Measurements from ENCODE around the gene RARS1.

DNA sequence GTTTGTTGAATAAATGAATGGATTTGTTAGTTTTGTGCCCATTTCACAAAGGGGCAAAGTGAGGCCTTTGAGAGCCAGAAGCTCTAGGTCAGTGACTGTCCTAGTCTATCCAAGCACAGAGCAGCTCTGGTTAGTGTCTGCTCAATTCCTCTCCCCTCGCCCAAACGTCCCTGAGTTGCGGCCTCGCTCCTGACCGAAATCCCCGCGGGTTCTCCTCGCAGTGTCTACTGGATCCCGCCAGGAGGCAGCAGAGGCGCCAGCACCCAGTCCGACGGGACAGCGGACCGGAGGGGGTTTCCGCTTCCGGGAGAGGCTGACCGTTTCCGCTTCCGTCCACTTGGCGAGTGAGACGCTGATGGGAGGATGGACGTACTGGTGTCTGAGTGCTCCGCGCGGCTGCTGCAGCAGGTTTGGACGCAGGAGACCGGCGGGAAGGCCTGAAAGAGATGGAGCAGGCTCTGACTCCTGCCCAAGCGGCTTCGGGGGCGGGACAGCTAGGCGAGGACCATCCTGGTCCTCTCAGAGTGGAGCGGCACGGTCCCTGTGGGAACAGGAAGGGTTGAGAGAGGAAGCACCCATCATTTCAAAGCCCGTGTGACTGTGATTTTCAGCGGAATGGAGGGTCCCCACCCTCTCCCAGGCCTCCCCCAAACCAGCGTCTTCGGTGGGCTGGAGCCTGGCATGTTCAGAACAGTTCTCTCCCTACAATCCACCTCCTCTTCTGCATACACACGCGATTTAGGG lies at the start of gene RARS1:
- TF ChIP-seq CTCF (IDR thresholded peaks at IDR 0.05): peak; percentile 89 to 99 (median 93)
- peak; percentile 77 to 86 for TF ChIP-seq POLR2A (IDR thresholded peaks at IDR 0.05)
- peak; percentile 97 for TF ChIP-seq POLR2AphosphoS5 (IDR thresholded peaks at IDR 0.05)

Data from gastroesophageal sphincter (tissue), 3 donors.